MCF 10A (cell line): Measurements from ENCODE around the gene H2BW1. TPM values are rescaled to one million over a fixed set of nuclear protein-coding genes. Genes with fewer than 3 reads are reported as not detected.

Experiments used
- total RNA-seq: library from RNA; stranded (reverse); gene quantifications from 2 replicates; pipeline ENCODE4 v1.2.3, GENCODE V29; 2022

H2BW1 gene
- total RNA-seq, 1 experiment from 2014 or later, result not detected

Other genes starting within 250 kb of the H2BW1 start
- not detected in 2 replicates for gene PLP1, start 236.9 kb downstream of the H2BW1 start, total RNA-seq
- gene RAB9B, start 181.5 kb downstream of the H2BW1 start, total RNA-seq, result 0.07 TPM in 1 of 2 replicates, not detected in the other
- gene TMSB15B, start 51.1 kb downstream of the H2BW1 start, total RNA-seq, result 2.1 and 3.0 TPM in 2 replicates
- gene H2BW2, start 26.2 kb upstream of the H2BW1 start, total RNA-seq, result not detected in 2 replicates
- 0.79 and 1.3 TPM in 2 replicates for gene TMSB15C, start 62.5 kb upstream of the H2BW1 start, total RNA-seq
- not detected in 2 replicates for gene ZCCHC18, start 98.8 kb upstream of the H2BW1 start, total RNA-seq
- 3.2 and 4.1 TPM in 2 replicates for gene SLC25A53, start 143.3 kb upstream of the H2BW1 start, total RNA-seq
- gene FAM199X, start 152.7 kb upstream of the H2BW1 start, total RNA-seq, result 26.0 and 27.2 TPM in 2 replicates
- not detected in 2 replicates for gene ESX1, start 241.2 kb upstream of the H2BW1 start, total RNA-seq